LoVo (cell line): ENCODE data around the gene GSX1.
"Not testable (repeated sequence)": the region's sequence is repeated elsewhere in the genome, so short reads cannot be mapped to it uniquely, and the experiment has no call there.

ENCODE experiments used
- DNase-seq: peaks from one replicate; pipeline ENCODE4 v3.0.0-alpha.2; 2016; ENCODE audit warnings: low spot score

The GSX1 gene

GRCh38 chr13:27794921-27795717 lies 2.8 kb downstream of the GSX1 start:
- DNase-seq: no peak

GRCh38 chr13:27795718-27796019 lies 3.4 kb downstream of the GSX1 start:
- no peak for DNase-seq

- DNase-seq: no peak
These were observed 4.4 kb downstream of the GSX1 start for GRCh38 chr13:27796544-27797227.

- no peak for DNase-seq
These were observed 4.9 kb downstream of the GSX1 start for GRCh38 chr13:27797228-27797624.

GRCh38 chr13:27806744-27807387 lies 14.6 kb downstream of the GSX1 start:
- no peak for DNase-seq

GRCh38 chr13:27808851-27809550 lies 16.7 kb downstream of the GSX1 start:
- no peak for DNase-seq

- no peak for DNase-seq
These were observed 17.7 kb downstream of the GSX1 start for GRCh38 chr13:27810009-27810408.

GRCh38 chr13:27810461-27810860 lies 18.2 kb downstream of the GSX1 start:
- no peak for DNase-seq

- no peak for DNase-seq
These were observed 21.5 kb downstream of the GSX1 start for GRCh38 chr13:27813826-27814225.

- DNase-seq: not testable (repeated sequence)
These were observed 25.5 kb downstream of the GSX1 start for GRCh38 chr13:27817832-27818231.

GRCh38 chr13:27820524-27821482 lies 28.5 kb downstream of the GSX1 start:
- DNase-seq: no peak

- no peak for DNase-seq
These were observed 29.3 kb downstream of the GSX1 start for GRCh38 chr13:27821566-27821965.

GRCh38 chr13:27822258-27822872 lies 30.1 kb downstream of the GSX1 start:
- DNase-seq: no peak

- DNase-seq: no peak
These were observed 30.6 kb downstream of the GSX1 start for GRCh38 chr13:27822873-27823311.

GRCh38 chr13:27824121-27824520 lies 31.8 kb downstream of the GSX1 start:
- DNase-seq: no peak

- no peak for DNase-seq
These were observed 32.8 kb downstream of the GSX1 start for GRCh38 chr13:27825072-27825471.

GRCh38 chr13:27826379-27827353 lies 34.4 kb downstream of the GSX1 start:
- DNase-seq: peak; percentile 86

GRCh38 chr13:27827646-27828045 lies 35.4 kb downstream of the GSX1 start:
- DNase-seq: no peak

GRCh38 chr13:27830010-27830409 lies 37.7 kb downstream of the GSX1 start:
- DNase-seq: peak; percentile 64

GRCh38 chr13:27833206-27833605 lies 40.9 kb downstream of the GSX1 start:
- DNase-seq: no peak
